Measurements from ENCODE around the gene CCDC159.
A peak's percentile ranks its signal among the peaks of the same experiment; 100 is the strongest.
"Not testable (repeated sequence)": the region's sequence is repeated elsewhere in the genome, so short reads cannot be mapped to it uniquely, and the experiment has no call there.

Gene CCDC159

DNA sequence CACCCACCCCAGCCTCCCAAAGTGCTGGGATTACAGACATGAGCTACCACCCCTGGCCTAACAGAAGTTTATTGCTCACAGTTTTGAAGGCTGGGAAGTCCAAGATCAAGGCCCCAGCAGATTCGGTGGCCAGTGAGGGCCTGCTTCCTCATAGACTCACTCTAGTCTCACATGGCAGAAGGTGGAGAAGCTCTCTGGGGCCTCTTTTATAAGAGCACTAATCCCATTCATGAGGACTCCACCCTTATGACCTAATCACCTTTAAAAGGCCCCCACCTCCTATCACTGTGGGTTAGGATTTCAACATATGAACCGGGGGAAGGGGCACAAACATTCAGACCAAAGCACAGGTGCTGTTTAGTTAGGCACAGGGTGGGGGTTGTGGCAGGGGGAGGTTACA lies 21.2 kb downstream of the CCDC159 start:
- DNase-seq (ENCODE audit: low spot score), result no peak

DNA sequence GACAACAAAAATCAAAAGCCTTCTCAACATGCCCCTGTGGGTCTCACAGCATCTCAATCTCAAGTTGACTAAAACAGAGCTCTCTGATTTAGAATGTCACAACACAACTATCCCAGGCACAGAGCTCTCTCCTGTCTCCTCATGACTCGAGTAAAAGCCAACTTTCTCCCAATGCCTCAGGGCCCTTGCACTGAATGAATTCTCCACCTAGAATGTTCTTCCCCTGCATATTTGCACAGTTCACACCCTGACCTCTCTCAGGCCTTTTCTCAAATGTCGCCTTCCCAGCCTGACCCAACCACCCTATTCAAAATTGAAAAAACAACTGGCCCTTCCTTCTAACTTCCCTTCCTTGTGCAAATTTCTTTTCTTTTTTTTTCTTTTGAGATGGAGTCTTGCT lies 24.4 kb downstream of the CCDC159 start:
- DNase-seq (ENCODE audit: low spot score), result no peak

DNA sequence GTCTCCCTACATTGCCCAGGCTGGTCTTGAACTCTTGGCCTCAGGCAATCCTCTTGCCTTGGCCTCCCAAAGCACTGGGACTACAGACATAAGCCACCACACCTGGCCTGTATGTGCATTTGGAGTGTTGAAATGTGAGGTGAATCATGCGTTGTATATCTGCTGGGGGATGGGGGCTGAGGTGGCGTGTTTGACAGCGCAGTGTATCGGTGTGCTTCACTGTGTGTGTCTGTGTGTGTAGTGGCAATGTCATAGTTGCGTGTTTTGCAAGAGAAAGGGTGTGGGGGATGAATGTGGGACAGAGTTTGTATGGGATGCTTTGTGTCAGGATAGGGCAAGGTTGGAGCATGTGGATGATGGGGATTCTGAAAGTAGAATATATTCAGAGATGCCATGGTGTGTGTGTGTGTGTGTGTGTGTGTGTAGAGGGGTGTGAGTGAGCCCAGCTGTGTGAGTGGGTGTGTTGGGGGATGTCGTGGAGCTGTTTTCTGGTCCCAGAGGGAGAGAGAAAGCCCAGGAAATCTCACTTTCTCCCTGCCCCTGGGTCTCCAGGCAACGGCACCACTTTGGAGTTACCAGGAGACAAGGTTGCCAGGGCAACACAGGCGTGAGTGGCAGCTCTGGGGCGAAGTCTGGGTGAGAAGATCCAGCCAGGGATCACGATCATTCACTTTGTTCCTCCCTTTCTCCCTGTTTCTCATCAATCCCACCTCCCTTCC lies 27.0 kb downstream of the CCDC159 start:
- peak; percentile 45 for DNase-seq (ENCODE audit: low spot score)

DNA sequence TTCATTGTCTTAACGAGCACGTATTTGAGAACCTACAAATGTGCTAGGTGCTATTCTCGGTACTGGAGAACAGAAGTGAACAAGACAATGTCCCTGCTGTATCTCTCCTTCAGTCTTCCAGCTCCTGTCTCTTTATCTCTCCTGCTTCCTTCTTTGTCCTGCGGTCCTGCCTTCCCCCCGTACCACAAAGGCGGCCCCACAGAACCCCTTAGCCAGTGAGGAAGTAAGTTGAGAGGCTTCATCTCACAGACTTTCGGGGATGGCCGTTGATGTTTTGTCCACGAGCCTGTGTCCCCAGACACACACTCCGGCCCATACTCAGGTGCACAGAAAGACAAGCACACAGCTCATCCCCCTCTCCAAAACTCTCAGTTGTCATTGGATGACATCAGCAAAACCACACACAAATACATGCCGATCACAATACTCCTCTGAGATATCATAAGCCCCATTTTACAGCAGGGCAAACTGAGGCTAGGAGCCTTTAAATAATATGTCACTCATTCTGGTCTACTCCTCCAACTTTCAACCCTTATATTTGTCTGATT lies 27.6 kb downstream of the CCDC159 start:
- DNase-seq (ENCODE audit: low spot score), result no peak

DNA sequence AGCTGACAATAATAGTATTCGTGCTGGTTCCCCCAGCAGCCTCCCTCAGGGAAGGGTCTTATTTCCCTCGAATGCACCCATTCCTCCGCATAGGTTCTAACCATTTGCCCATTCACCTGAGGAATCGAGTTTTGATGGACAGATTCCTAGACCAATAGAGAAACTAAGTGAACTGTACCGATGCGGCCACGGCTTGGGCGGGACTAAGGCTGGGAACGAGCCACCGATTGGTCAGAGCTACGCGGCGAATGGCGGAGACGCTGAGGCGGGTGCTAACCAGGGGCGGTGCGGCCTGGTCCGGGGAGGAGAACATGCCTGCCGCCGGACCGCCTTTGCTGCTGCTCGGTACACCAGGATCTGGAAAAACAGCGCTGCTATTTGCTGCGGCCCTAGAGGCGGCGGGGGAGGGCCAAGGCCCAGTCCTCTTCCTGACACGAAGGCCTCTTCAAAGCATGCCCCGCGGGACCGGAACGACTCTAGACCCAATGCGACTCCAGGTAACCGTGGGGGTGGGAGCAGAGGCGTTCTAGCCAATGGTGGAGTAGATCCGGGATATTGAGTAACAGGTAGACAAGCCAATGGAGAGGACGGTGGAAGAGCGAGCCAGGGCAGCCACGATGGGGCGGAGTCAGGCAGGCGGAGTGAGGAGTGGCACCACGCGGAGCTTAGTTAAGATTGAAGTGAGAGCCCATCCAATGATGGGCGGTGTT lies 28.3 kb downstream of the CCDC159 start, which contains the start of gene SWSAP1:
TSS of gene SWSAP1 (plus strand) at position 234 of the 710 bp plus-strand sequence. CDS start at position 249, 15 bp downstream.
- peak; percentile 98 for DNase-seq (ENCODE audit: low spot score)

DNA sequence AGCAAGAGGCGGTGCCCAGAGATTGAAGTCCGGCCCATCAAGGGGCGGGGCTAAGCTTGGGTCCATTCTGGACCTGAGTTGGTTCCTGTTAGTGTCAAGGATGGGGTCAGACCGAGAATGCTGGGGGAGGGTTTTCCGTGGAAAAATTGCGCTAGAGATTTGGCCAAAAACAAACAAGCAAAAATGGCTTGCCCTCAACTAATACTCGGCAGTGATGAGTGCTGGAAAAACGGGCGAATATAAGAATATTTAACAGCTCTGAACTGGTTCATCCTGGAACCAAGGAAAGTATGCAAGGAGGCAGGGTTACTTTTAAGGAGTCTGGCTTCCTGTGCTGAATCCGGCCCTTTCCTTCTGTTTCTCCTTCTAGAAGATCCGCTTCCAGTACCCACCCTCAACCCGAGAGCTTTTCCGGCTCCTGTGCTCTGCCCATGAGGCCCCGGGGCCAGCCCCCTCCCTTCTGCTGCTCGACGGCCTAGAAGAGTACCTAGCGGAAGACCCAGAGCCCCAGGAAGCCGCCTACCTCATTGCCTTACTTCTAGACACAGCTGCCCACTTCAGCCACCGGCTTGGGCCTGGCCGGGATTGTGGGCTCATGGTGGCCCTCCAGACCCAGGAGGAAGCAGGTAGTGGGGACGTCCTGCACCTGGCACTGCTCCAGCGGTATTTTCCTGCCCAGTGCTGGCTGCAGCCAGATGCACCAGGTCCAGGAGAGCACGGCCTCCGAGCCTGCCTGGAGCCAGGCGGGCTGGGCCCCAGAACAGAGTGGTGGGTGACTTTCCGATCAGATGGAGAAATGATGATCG lies 29.0 kb downstream of the CCDC159 start:
- no peak for DNase-seq (ENCODE audit: low spot score)

DNA sequence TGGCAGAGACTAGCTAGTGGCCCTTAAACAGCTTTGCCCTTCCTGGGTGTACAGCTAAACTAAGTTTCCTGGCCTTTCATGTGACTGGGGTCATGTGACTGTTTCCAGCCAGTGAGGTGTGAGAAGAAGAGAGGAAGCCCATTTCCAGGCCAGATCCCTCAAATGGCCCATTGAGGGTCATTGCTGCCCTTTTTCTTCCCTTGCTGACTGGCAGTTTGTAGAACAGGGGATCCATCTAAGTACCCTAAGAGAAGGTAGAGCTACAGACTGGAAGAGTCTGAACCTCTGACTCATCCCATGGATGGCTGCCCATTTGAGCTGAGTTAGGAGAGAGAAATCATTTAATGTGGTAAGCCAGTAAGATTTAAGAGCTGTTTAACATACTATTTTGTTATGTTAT lies 30.9 kb downstream of the CCDC159 start:
- DNase-seq (ENCODE audit: low spot score), result peak; percentile 49

DNA sequence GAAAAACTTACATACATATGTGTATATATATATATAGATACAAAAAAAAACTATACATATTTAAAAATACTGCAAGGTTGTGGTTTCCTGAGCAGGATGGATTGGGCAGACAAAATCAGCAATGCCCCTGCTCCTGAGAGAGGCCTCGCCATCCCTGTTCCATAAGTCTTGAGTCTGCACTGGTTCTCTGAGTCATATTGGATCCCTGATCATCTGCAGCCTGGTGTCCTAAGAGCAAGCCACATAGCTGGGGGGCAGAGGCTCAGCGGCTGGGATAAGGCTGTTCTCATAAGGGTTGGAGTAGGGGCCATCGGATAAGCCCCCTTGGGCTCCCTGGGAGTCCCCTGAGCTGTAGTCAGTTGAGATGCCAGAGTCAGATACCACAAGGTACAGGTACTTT lies 31.4 kb downstream of the CCDC159 start:
- DNase-seq (ENCODE audit: low spot score), result no peak

DNA sequence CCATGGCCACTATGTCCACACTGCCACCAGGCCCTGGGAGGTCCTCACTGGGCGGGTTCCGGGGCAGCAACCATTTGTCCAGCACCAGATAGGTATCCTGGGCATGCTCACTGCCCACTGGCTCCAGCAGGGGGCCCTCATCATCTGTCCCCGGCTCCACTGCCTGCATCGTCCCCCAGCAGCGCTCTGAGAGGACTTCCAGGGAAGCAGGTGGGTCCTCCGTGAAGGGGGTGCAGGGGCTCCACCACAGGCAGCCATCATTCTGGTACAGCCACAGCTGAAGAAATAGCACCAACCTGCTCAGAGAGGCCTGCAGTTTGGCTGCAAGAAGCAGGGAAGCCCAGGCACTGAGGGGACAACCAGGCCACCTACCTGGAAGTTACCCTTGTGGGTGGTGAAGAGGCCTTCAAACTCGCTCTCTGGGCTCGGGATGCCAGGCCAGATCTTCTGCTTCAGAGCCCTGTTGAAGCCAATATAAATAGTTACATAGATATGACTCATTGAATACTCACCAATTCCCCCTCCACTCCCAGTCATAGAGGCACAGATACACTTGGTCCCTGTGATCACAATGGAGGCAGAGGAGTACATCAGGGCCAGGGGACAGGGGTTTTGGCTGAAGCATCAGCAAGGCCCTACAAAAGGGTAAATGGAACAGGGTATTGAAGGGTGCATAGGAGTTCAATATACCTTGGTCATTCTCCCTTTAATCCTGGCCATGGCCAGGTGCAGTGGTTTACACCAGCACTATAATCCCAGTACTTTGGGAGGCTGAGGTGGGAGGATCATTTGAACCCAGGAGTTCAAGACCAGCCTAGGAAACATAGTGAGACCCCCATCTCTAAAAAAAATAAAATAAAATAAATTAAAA lies 32.2 kb downstream of the CCDC159 start:
- DNase-seq (ENCODE audit: low spot score), result peak; percentile 50

DNA sequence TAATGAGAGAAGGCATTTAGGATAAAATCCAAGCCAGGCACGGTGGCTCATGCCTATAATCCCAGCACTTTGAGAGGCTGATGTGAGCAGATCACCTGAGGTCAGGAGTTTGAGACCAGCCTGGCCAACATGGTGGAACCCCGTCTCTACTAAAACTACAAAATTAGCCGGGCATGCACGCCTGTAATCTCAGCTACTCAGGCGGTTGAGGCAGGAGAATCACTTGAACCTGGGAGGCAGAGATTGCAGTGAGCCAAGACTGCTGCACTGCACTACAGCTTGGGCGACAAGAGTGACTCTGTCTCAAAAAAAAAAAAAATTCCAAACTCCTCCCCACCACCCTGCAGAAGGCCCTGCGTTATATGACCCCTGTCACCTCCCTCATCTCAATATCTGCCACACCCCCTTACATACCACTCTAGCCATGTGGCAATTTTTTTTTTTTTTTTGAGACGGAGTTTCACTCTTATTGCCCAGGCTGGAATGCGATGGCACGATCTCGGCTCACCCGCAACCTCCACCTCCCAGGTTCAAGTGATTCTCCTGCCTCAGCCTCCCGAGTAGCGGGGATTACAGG lies 33.0 kb downstream of the CCDC159 start:
- DNase-seq (ENCODE audit: low spot score), result not testable (repeated sequence)

DNA sequence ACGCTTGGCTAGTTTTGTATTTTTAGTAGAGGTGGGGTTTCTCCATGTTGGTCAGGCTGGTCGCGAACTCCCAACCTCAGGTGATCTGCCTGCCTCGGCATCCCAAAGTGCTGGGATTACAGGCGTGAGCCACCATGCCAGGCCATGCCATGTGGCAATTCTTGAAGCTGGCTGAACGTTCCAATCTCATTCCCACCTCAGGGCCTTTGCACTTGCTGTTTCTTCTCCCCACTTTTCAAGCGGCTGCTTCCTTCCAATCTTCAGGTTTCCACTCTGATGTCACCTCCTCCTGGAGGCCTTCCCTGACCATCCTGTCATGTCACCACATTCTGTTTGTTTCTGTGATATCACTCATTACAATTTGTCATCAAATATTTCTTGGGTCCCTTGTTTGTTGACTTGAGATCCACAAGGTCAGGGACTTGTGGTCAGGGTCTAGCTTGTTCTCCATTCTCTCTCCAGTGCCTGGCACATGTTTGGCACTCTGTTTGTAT lies 33.6 kb downstream of the CCDC159 start:
- DNase-seq (ENCODE audit: low spot score), result no peak

DNA sequence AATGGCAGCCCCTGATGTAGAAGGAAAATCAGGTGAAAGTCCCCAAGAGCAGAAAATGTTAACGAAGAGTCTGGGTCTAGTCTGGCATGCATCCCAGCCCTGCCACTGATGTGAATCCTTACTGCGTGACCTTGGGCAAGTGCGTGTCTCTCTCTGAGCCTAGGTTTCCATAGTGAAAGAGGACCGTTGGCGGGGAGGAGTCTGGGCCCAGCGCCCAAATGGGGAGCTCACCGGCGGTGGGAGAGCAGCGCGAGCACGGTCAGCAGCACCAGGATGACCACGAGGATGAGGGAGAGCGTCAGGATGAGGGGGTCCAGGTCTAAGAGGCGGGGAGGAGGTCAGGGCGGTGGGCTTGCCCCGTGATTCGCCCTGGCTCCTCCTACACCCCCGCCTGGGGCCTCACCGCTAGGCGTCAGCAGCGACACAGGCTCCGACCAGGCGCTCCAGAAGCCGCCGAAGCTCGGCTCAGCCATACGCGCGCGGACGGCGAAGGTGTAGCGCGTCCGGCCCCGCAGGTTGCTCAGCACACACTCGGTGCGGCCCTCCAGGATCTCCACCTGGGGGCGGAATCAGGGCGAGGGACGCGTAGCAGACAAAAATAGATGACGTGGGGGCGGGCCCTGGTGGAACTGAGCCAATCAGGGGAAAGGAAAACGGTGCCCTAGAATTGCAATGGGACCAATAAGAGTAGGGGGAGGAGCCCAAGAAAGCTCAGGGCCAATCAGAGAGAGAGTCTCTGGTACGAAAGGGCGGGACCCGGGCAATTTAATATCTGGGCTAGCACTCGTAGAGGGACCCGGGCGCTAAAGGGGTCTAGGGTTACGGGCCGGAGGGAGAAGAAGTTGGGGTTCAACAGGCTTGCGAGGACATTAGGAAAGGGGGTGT lies 34.6 kb downstream of the CCDC159 start:
- DNase-seq (ENCODE audit: low spot score), result peak; percentile 95

DNA sequence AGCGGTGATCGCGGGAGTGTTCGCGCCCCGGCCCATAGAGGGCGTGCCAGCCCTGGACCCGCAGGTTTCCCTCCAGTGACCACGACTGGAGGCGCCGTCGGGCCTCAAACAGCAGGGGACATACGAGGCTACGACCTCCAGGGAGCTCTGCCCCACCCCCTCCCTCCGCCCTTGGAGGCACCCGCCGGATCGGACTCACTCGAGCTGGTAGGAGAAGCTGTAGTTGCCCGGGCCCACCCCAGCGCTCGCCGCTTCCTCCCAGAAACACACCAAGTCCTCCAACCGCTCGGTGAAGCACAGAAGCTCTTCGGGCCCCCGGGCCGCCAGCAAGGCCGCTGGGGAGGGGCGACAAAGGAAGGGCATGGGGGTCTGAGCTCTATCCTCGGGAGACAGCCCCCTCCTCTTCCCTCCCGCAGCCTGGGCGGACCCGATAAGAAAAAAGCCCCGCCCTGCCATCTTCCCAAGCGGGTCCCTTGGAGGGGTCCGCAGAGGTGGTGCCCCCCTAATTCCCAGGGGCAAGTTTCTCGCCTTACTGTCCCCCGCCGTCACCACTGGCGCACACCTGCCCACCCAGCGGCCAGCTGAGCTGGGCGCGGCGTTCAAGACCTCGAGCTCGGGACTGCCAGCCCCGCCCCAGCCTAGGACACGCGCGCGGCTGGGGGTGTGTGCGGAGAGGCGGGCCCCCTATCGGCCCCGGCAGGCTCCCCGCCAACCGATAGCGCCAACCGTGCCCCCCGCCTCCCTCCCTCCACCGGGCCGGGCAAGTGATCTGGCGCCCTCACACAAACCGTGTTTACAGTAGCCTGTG lies 36.8 kb downstream of the CCDC159 start:
- peak; percentile 90 for DNase-seq (ENCODE audit: low spot score)

DNA sequence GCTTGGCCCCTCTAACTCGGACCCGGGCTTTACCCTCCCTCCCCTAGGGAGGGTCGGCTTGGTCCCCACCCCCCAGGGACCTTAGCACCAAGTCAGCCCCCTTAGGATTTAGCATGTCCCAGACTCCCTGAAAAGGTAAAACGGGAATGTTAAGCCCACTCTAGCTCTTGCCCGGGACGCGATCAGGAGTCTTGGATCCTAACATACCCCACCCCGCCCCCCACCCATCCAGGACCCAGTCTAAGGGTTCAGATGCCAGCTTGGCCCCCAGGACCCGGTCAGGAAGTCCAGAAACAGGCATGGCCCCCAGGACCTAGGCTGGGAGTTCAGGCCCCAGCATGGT lies 37.4 kb downstream of the CCDC159 start:
- DNase-seq (ENCODE audit: low spot score), result no peak

DNA sequence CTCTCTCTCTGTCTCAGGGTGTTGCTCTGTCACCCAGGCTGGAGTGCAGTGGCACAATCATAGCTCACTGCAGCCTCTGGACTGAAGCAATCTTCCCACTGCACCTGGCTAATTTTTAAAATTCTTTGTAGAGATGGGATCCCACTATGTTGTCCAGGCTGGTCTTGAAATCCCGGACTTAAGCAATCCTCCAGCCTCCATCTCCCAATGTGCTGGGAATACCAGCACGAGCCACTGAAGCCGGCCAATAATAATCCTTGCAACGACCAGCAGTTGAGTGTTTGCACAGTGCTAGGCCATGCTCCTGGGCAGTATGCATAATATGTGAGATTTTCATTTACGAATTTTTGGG lies 38.4 kb downstream of the CCDC159 start:
- no peak for DNase-seq (ENCODE audit: low spot score)

DNA sequence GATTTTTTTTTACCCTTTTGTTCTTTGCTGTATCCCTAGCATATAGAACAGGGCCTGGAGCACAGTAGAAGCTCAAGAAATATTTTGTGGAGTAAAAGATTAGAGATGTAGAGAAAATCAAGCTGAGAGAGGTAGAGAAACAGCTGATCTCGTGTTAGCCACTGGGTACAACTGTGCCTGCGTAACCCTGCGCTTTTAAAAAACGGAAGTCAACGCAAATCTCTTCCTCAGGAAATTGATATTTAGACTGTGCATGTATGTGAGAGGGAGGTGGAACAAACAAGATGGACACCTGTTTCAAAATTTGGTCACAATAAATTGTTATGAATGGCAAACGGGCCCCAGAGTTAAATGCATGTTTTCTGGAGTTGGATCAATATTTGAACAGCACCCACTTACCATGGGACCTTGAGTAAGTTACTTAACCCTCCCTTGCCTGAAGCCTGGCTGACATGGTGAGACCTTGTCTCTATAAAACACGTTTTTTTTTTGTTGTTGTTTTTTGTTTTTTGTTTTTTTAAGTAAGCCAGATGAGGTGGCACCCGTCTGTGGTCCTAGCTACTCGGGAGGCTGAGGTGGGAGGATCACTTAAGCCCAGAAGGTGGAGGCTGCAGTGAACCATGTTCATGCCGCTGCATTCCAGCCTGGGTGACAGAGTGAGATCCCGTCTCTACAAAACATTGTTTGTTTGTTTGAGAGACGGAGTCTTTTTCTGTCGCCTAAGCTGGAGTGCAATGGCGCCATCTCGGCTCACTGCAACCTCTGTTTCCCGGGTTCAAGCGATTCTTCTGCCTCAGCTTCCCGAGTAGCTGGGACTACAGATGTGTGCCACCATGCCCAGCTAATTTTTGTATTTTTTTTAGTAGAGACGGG lies 41.1 kb downstream of the CCDC159 start:
- no peak for DNase-seq (ENCODE audit: low spot score)

DNA sequence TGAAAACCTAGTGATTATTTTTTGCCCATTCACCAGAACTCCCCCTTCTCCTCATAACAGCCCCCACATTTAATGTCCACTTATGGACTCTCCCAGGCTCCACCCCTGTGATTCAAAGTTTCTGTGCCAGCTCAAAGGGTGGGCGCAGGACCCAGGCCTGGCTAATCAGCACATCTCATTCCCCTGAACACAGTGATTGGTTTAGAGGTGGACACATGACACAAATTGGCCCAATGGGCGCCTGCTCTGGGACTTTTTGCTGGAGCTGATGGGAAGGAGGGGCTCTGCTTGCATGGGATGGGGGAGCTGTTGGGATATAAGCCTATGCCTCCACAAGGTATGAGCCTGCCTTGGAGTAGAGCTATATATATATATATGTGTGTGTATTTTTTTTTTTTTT lies 44.0 kb downstream of the CCDC159 start:
- DNase-seq (ENCODE audit: low spot score), result no peak
